ENCODE data around the gene ARFGEF2.

DNA sequence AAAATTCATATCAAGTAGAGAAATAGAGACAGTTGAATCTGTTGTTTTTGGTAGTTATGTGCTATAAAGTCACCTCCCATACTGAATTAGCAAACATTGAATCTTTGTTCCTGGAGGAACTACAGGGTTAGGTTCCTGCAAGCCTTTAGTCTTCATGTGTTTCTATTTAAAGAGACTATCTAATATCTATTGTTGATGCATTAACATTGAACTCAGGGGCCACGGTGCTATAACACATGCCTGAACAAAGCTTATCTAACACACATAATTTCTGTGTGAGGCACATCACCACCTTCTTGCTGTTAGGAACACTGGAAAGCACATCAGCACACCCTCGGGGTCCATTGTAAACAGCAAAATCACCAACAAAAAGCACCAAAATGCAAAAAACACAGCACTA is 21.2 kb downstream of the ARFGEF2 start:
- TF ChIP-seq, protein P1, sequence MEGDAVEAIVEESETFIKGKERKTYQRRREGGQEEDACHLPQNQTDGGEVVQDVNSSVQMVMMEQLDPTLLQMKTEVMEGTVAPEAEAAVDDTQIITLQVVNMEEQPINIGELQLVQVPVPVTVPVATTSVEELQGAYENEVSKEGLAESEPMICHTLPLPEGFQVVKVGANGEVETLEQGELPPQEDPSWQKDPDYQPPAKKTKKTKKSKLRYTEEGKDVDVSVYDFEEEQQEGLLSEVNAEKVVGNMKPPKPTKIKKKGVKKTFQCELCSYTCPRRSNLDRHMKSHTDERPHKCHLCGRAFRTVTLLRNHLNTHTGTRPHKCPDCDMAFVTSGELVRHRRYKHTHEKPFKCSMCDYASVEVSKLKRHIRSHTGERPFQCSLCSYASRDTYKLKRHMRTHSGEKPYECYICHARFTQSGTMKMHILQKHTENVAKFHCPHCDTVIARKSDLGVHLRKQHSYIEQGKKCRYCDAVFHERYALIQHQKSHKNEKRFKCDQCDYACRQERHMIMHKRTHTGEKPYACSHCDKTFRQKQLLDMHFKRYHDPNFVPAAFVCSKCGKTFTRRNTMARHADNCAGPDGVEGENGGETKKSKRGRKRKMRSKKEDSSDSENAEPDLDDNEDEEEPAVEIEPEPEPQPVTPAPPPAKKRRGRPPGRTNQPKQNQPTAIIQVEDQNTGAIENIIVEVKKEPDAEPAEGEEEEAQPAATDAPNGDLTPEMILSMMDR (IDR thresholded peaks at IDR 0.05; ENCODE audit: poor library complexity, severe bottlenecking) = no peak
- TF ChIP-seq, protein P2, sequence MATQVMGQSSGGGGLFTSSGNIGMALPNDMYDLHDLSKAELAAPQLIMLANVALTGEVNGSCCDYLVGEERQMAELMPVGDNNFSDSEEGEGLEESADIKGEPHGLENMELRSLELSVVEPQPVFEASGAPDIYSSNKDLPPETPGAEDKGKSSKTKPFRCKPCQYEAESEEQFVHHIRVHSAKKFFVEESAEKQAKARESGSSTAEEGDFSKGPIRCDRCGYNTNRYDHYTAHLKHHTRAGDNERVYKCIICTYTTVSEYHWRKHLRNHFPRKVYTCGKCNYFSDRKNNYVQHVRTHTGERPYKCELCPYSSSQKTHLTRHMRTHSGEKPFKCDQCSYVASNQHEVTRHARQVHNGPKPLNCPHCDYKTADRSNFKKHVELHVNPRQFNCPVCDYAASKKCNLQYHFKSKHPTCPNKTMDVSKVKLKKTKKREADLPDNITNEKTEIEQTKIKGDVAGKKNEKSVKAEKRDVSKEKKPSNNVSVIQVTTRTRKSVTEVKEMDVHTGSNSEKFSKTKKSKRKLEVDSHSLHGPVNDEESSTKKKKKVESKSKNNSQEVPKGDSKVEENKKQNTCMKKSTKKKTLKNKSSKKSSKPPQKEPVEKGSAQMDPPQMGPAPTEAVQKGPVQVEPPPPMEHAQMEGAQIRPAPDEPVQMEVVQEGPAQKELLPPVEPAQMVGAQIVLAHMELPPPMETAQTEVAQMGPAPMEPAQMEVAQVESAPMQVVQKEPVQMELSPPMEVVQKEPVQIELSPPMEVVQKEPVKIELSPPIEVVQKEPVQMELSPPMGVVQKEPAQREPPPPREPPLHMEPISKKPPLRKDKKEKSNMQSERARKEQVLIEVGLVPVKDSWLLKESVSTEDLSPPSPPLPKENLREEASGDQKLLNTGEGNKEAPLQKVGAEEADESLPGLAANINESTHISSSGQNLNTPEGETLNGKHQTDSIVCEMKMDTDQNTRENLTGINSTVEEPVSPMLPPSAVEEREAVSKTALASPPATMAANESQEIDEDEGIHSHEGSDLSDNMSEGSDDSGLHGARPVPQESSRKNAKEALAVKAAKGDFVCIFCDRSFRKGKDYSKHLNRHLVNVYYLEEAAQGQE (IDR thresholded peaks at IDR 0.05; ENCODE audit: borderline replicate concordance) = no peak
- TF ChIP-seq EP300 (conservative IDR thresholded peaks at IDR 0.05; ENCODE audit: poor library complexity, severe bottlenecking) (no peak), MXI1 (conservative IDR thresholded peaks at IDR 0.05; ENCODE audit: poor library complexity, severe bottlenecking) (no peak), POLR2AphosphoS5 (IDR thresholded peaks at IDR 0.05) (no peak), TAF1 (IDR thresholded peaks at IDR 0.05; ENCODE audit: low read depth) (no peak)
